K562 (cell line): ENCODE measurements around the gene ELAC2. TPM values are rescaled to one million over a fixed set of nuclear protein-coding genes. Genes with fewer than 3 reads are reported as not detected.

ENCODE experiments used
- ATAC-seq: fragments of 200-7000 bp; cut with Tn5 transposase; 3 replicates; pipeline ENCODE4 v1.9.1; 2020; ENCODE audit warnings: moderate library complexity
- BruUV-seq: library from RNA; stranded (reverse); fragments of 400-500 nt; replicated peaks from 2 replicates; lab custom pipeline; 2021; lab: Mats Ljungman, UMichigan
- CTCF ChIA-PET: fragments of 300-600 bp; formaldehyde crosslinking; extraction: SDS; loops from one replicate; lab custom pipeline; 2021; ENCODE audit warnings: low intra/inter-chr PET ratio; lab: Yijun Ruan, JAX
- POLR2A ChIA-PET: fragments of 300-600, 350-650 bp; sonication (Branson Sonifier 250); formaldehyde crosslinking; extraction: SDS; loops from one replicate; lab custom pipeline; 2021; ENCODE audit warnings: antibody characterized with exemption, inconsistent platforms; lab: Yijun Ruan, JAX
- DNase-seq, 4 experiments: peaks; one replicate each; pipeline versions ENCODE4 v3.0.0 to v3.0.0-alpha.2; 2011 to 2018; ENCODE audit warnings: low spot score in 3 of 4, mixed read lengths in 3 of 4; ENCODE audit errors: extremely low read depth in 1 of 4
- FAIRE-seq: peaks from 2 replicates; lab custom pipeline; 2011; peaks lifted over from hg19 to GRCh38; lab: Jason Lieb, UNC
- H2AFZ ChIP-seq: 2 replicates; pipeline ENCODE4 v1.6.0; 2011; ENCODE audit warnings: low read depth, low read length, control low read depth, inconsistent platforms
- H3K27ac ChIP-seq: fragments of 200-600 bp; 3 replicates; pipeline ENCODE4 v1.8.0; 2011; ENCODE audit warnings: low read depth, mild to moderate bottlenecking, control low read depth, inconsistent platforms, low read length, moderate library complexity, mixed read lengths; ENCODE audit errors: extremely low read depth
- H3K27me3 ChIP-seq, 2 experiments: fragments of 300-600 bp in 1 of 2; 2 replicates in 1 of 2; 3 replicates in 1 of 2; pipeline versions ENCODE4 v1.6.0 to v1.8.0; 2011; ENCODE audit warnings: inconsistent platforms in 2 of 2, low read length in 2 of 2, mild to moderate bottlenecking in 1 of 2, mixed read lengths in 1 of 2, moderate library complexity in 1 of 2; ENCODE audit not compliant: control insufficient read depth in 2 of 2, insufficient read depth in 2 of 2
- H3K36me3 ChIP-seq: fragments of 300-600 bp; 3 replicates; pipeline ENCODE4 v1.8.0; 2011; ENCODE audit warnings: mild to moderate bottlenecking, low read length, inconsistent platforms; ENCODE audit not compliant: control insufficient read depth, insufficient read depth
- H3K4me1 ChIP-seq, 2 experiments: fragments of 200-600 bp in 1 of 2; replicated peaks in 1 of 2; 2 replicates in 1 of 2; 3 replicates in 1 of 2; pipeline versions ENCODE4 v1.5.1 to v1.8.0; 2011; ENCODE audit warnings: inconsistent platforms in 2 of 2, low read length in 2 of 2, mild to moderate bottlenecking in 1 of 2, mixed read lengths in 1 of 2, moderate library complexity in 1 of 2; ENCODE audit not compliant: control insufficient read depth in 2 of 2, insufficient read depth in 2 of 2
- H3K4me2 ChIP-seq: 2 replicates; pipeline ENCODE4 v1.6.1; 2011; ENCODE audit warnings: low read length, control low read depth, inconsistent platforms, mixed read lengths; ENCODE audit not compliant: insufficient read depth
- H3K4me3 ChIP-seq: fragments of 200-600 bp; sonication (generic), shearing (Covaris generic); 2 replicates; pipeline ENCODE4 v1.5.1; 2016; ENCODE audit warnings: control low read depth, inconsistent platforms
- H3K79me2 ChIP-seq: fragments of 200-600 bp; 3 replicates; pipeline ENCODE4 v1.8.0; 2011; ENCODE audit warnings: low read length, inconsistent platforms; ENCODE audit not compliant: control insufficient read depth, insufficient read depth
- H3K9ac ChIP-seq, 2 experiments: 2 replicates each; pipeline versions ENCODE4 v1.6.0 to v1.6.1; 2011; ENCODE audit warnings: low read depth in 2 of 2, low read length in 2 of 2, control low read depth in 1 of 2, inconsistent platforms in 1 of 2, mild to moderate bottlenecking in 1 of 2, mixed read lengths in 1 of 2; ENCODE audit not compliant: insufficient read depth in 1 of 2
- H3K9me1 ChIP-seq: one replicate; pipeline ENCODE4 v1.6.0; 2011; ENCODE audit warnings: inconsistent platforms, mild to moderate bottlenecking, low read length, moderate library complexity; ENCODE audit not compliant: control insufficient read depth, insufficient read depth
- H3K9me3 ChIP-seq: replicated peaks from 2 replicates; pipeline ENCODE4 v1.5.1; 2011; ENCODE audit warnings: low read depth, low read length, inconsistent platforms; ENCODE audit not compliant: control insufficient read depth, insufficient read depth
- H4K20me1 ChIP-seq: replicated peaks from 2 replicates; pipeline ENCODE4 v1.6.1; 2011; ENCODE audit warnings: low read length, inconsistent platforms, mixed read lengths; ENCODE audit not compliant: control insufficient read depth, insufficient read depth
- WGBS: fragments of 100-300 bp; shearing (Covaris generic); methylation state at CpG from one replicate; pipeline ENCODE4 v1.1.6; 2016; ENCODE audit warnings: low coverage, mixed read lengths; ENCODE audit not compliant: insufficient coverage; ENCODE audit errors: missing lambda C conversion rate; 5-methylcytosine and 5-hydroxymethylcytosine counted together
- in situ Hi-C: fragments of 300-500 bp; cut with MboI; formaldehyde crosslinking; loops from 4 replicates; pipeline ENCODE4 v1.15.0; 2018; ENCODE audit warnings: inconsistent platforms, mixed read lengths
- intact Hi-C: fragments of 100-400 bp; cut with micrococcal nuclease; formaldehyde crosslinking; loops from 2 replicates; pipeline ENCODE4 v1.14.2; 2022
- polyA plus RNA-seq, 8 experiments: library from polyadenylated mRNA; depleted of rRNA in 4 of 8; stranded (reverse) in 5 of 8; unstranded in 3 of 8; fragments of >200 nt; fragmentation: Nextera tagmentation in 2 of 8; fragmentation: Illumina TruSeq in 1 of 8; extraction: Ambion mirVana in 2 of 8; extraction: Trizol in 1 of 8; gene quantifications; 2 replicates each; pipeline versions ENCODE4 v1.2.1 to v1.2.3, GENCODE V29; 2011 to 2014; ENCODE audit warnings: inconsistent platforms in 1 of 8, missing spikeins in 1 of 8
- total RNA-seq, 7 experiments: library from RNA; depleted of rRNA in 6 of 7; stranded (reverse); fragments of >200 nt in 6 of 7; fragmentation: Illumina TruSeq in 2 of 7; extraction: Trizol in 2 of 7; gene quantifications; 2 replicates each; pipeline versions ENCODE4 v1.2.1 to v1.2.3, GENCODE V29; 2011 to 2021; ENCODE audit warnings: low replicate concordance in 1 of 7
- TF ChIP-seq, protein P1 (sequence below): fragments of 200-600 bp; sonication (generic); IDR thresholded peaks from one replicate; pipeline ENCODE4 v1.6.1; 2012; ENCODE audit warnings: mild to moderate bottlenecking, low read depth, low read length, inconsistent platforms

Gene ELAC2
- total and polyA plus RNA-seq, 9 of the 15 experiments (the other 6 are each of a cell fraction or from before 2014, with no cell fraction given) = 4.5 to 129 (median 70.6) TPM

DNA sequence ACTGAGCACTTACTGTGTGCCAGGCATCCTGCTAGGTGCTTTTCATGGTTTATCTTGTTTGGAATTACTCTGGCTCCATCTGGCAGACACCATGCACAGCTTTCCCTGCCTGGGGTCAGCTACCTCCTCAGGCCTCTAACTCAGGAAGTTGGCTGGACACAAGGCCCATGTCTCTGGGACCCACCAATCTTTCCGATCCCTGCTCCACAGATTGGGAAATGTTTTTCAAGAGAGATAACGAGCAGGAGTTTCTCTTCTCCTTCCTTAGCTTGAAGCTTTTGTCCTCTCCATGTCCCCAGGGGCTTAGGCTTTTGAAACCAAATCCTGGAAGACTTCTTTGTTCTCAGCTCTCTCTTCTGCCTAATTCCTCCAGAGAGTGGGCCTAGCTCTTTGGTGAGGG lies 11.5 kb upstream of the ELAC2 start:
- no peak overlapping the region for H3K4me2 ChIP-seq
- CTCF ChIA-PET = no interaction called here
- H3K9ac ChIP-seq = no peak overlapping the region
- no peak overlapping the region for H2AFZ ChIP-seq
- BruUV-seq = no TSS peak
- H3K4me3 ChIP-seq = no peak overlapping the region
- H4K20me1 ChIP-seq = no peaks in the 10 kb centered on the region
- TF ChIP-seq, protein P1, sequence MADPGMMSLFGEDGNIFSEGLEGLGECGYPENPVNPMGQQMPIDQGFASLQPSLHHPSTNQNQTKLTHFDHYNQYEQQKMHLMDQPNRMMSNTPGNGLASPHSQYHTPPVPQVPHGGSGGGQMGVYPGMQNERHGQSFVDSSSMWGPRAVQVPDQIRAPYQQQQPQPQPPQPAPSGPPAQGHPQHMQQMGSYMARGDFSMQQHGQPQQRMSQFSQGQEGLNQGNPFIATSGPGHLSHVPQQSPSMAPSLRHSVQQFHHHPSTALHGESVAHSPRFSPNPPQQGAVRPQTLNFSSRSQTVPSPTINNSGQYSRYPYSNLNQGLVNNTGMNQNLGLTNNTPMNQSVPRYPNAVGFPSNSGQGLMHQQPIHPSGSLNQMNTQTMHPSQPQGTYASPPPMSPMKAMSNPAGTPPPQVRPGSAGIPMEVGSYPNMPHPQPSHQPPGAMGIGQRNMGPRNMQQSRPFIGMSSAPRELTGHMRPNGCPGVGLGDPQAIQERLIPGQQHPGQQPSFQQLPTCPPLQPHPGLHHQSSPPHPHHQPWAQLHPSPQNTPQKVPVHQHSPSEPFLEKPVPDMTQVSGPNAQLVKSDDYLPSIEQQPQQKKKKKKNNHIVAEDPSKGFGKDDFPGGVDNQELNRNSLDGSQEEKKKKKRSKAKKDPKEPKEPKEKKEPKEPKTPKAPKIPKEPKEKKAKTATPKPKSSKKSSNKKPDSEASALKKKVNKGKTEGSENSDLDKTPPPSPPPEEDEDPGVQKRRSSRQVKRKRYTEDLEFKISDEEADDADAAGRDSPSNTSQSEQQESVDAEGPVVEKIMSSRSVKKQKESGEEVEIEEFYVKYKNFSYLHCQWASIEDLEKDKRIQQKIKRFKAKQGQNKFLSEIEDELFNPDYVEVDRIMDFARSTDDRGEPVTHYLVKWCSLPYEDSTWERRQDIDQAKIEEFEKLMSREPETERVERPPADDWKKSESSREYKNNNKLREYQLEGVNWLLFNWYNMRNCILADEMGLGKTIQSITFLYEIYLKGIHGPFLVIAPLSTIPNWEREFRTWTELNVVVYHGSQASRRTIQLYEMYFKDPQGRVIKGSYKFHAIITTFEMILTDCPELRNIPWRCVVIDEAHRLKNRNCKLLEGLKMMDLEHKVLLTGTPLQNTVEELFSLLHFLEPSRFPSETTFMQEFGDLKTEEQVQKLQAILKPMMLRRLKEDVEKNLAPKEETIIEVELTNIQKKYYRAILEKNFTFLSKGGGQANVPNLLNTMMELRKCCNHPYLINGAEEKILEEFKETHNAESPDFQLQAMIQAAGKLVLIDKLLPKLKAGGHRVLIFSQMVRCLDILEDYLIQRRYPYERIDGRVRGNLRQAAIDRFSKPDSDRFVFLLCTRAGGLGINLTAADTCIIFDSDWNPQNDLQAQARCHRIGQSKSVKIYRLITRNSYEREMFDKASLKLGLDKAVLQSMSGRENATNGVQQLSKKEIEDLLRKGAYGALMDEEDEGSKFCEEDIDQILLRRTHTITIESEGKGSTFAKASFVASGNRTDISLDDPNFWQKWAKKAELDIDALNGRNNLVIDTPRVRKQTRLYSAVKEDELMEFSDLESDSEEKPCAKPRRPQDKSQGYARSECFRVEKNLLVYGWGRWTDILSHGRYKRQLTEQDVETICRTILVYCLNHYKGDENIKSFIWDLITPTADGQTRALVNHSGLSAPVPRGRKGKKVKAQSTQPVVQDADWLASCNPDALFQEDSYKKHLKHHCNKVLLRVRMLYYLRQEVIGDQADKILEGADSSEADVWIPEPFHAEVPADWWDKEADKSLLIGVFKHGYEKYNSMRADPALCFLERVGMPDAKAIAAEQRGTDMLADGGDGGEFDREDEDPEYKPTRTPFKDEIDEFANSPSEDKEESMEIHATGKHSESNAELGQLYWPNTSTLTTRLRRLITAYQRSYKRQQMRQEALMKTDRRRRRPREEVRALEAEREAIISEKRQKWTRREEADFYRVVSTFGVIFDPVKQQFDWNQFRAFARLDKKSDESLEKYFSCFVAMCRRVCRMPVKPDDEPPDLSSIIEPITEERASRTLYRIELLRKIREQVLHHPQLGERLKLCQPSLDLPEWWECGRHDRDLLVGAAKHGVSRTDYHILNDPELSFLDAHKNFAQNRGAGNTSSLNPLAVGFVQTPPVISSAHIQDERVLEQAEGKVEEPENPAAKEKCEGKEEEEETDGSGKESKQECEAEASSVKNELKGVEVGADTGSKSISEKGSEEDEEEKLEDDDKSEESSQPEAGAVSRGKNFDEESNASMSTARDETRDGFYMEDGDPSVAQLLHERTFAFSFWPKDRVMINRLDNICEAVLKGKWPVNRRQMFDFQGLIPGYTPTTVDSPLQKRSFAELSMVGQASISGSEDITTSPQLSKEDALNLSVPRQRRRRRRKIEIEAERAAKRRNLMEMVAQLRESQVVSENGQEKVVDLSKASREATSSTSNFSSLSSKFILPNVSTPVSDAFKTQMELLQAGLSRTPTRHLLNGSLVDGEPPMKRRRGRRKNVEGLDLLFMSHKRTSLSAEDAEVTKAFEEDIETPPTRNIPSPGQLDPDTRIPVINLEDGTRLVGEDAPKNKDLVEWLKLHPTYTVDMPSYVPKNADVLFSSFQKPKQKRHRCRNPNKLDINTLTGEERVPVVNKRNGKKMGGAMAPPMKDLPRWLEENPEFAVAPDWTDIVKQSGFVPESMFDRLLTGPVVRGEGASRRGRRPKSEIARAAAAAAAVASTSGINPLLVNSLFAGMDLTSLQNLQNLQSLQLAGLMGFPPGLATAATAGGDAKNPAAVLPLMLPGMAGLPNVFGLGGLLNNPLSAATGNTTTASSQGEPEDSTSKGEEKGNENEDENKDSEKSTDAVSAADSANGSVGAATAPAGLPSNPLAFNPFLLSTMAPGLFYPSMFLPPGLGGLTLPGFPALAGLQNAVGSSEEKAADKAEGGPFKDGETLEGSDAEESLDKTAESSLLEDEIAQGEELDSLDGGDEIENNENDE = no peak
- TF ChIP-seq, all 486 proteins: peak for 0
- H3K9me3 ChIP-seq = no peaks in the 10 kb centered on the region
- H3K4me1 ChIP-seq = 0 out of 5 replicates have a peak, but pooled peaks cover 0 to 2% of the 10 kb centered on the region in 2 experiments
- POLR2A ChIA-PET = interaction anchor here (0.7 to 1.9 kb wide), 3 partner anchors 11 to 338 kb away, joined by 3 to 8 read pairs (median 3); partner anchors contain the start of gene ELAC2
- H3K79me2 ChIP-seq = no peaks in the 10 kb centered on the region
- H3K27ac ChIP-seq = no peak overlapping the region
- H3K9me1 ChIP-seq = no peaks in the 10 kb centered on the region
- ATAC-seq = no peak
- no peaks in the 10 kb centered on the region for H3K36me3 ChIP-seq
- peaks cover 0 to 6% of the 10 kb centered on the region in 2 experiments; a peak in 1 of 5 replicates for H3K27me3 ChIP-seq
- no peak for DNase-seq
- WGBS = 0% methylated on average over 2 of the region's 2 CpGs
- FAIRE-seq = no peak
- intact Hi-C loops = no loop called here
- in situ Hi-C loops = no loop called here
